ENCODE measurements around the gene ADAMTS14.

Gene ADAMTS14

GRCh38 chr10:70811881-70812280 is 139.6 kb downstream of the ADAMTS14 start:
- no peak overlapping the region for H3K9ac ChIP-seq
- no peak overlapping the region for H3K4me3 ChIP-seq
- H3K9me3 ChIP-seq, result no peaks in the 10 kb centered on the region
- no peaks in the 10 kb centered on the region for H3K27me3 ChIP-seq
- H3K4me1 ChIP-seq, result peaks cover 29% of the 10 kb centered on the region
- H3K27ac ChIP-seq, result no peak overlapping the region
- no peak overlapping the region for H3K4me2 ChIP-seq
- H3K36me3 ChIP-seq, result no peaks in the 10 kb centered on the region
- H4K20me1 ChIP-seq, result no peaks in the 10 kb centered on the region
- TF ChIP-seq Cebpa-rat (IDR thresholded peaks at IDR 0.05), result no peak
